HCT116 (cell line): ENCODE data around the gene METTL25.

Source experiments
- CBX3 ChIP-seq: IDR thresholded peaks from 2 replicates; pipeline ENCODE4 v1.6.1; 2012; ENCODE audit warnings: low read depth
- CTCF ChIP-seq, 3 experiments: fragments of 200-600 bp in 1 of 3; sonication (generic) in 1 of 3; IDR thresholded peaks in 2 of 3; conservative IDR thresholded peaks in 1 of 3; 2 replicates each; pipeline ENCODE4 v1.5.1; 2012 to 2017; ENCODE audit warnings: low read depth in 2 of 3, low read length in 2 of 3, antibody characterized with exemption in 1 of 3, borderline replicate concordance in 1 of 3, control low read depth in 1 of 3, mild to moderate bottlenecking in 1 of 3, mixed read lengths in 1 of 3, mixed run types in 1 of 3, moderate library complexity in 1 of 3; ENCODE audit not compliant: insufficient read depth in 1 of 3
- EGR1 ChIP-seq: IDR thresholded peaks from 2 replicates; pipeline ENCODE4 v1.6.1; 2012; ENCODE audit warnings: low read depth
- EZH2phosphoT487 ChIP-seq: fragments of 200-600 bp; IDR thresholded peaks from 2 replicates; pipeline ENCODE4 v1.6.1; 2018; ENCODE audit warnings: antibody characterized with exemption, borderline replicate concordance
- POLR2A ChIP-seq: IDR thresholded peaks from 2 replicates; pipeline ENCODE4 v1.7.0; 2011; ENCODE audit warnings: borderline replicate concordance; ENCODE audit not compliant: insufficient read depth, insufficient read length; ENCODE audit errors: extremely low read depth
- RAD21 ChIP-seq: IDR thresholded peaks from 2 replicates; pipeline ENCODE4 v1.6.1; 2012; ENCODE audit warnings: low read depth, mild to moderate bottlenecking
- SIN3A ChIP-seq: IDR thresholded peaks from 2 replicates; pipeline ENCODE4 v1.6.1; 2012; ENCODE audit warnings: low read depth
- SP1 ChIP-seq: IDR thresholded peaks from 2 replicates; pipeline ENCODE4 v1.6.1; 2012; ENCODE audit warnings: low read depth
- TCF7L2 ChIP-seq: IDR thresholded peaks from 2 replicates; pipeline ENCODE4 v1.7.0; 2011; ENCODE audit warnings: borderline replicate concordance, inconsistent platforms; ENCODE audit not compliant: insufficient read depth, insufficient read length; ENCODE audit errors: extremely low read depth
- YY1 ChIP-seq: IDR thresholded peaks from 2 replicates; pipeline ENCODE4 v1.6.1; 2011; ENCODE audit warnings: low read length, low read depth, moderate library complexity, mild to moderate bottlenecking; ENCODE audit not compliant: insufficient replicate concordance; ENCODE audit errors: extremely low read depth
- TF ChIP-seq, protein P1 (sequence below): IDR thresholded peaks from 2 replicates; pipeline ENCODE4 v1.6.1; 2012; ENCODE audit warnings: low read depth
- TF ChIP-seq, protein P2 (sequence below): IDR thresholded peaks from 2 replicates; pipeline ENCODE4 v1.6.1; 2011; ENCODE audit warnings: mild to moderate bottlenecking, low read length, moderate library complexity; ENCODE audit not compliant: insufficient replicate concordance; ENCODE audit errors: extremely low read depth
- TF ChIP-seq, protein P3 (sequence below): IDR thresholded peaks from 2 replicates; pipeline ENCODE4 v1.6.1; 2012

DNA sequence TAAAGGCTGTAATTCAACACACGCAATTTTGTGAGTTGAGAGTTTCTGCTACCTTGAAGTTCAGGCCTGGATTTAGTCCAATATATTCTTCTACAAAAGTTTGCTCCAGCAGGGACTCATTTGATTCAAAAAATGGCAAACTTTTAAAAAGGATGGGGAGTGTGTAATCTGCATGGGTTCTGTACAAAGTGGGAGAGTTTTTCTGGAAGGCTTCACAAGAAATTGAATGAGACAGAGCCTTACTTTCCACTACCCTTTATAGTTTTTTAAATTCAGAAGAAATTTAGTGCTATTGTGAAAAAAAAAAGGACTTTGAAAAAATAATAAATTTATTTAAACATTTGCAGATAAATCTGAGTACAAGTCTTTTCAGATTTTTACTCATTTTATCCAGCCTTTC, 116.9 kb downstream of the METTL25 start:
- TF ChIP-seq CTCF (IDR thresholded peaks at IDR 0.05 in 2 of 3, conservative IDR thresholded peaks at IDR 0.05 in 1 of 3; ENCODE audit: borderline replicate concordance in 1 of 3, insufficient read depth in 1 of 3, low read depth in 2 of 3, low read length in 2 of 3) (no peak), CBX3 (no peak), YY1 (no peak), SP1 (no peak), POLR2A (no peak), RAD21 (no peak), EGR1 (no peak), TCF7L2 (no peak), SIN3A (no peak), EZH2phosphoT487 (no peak)
- TF ChIP-seq, protein P1, sequence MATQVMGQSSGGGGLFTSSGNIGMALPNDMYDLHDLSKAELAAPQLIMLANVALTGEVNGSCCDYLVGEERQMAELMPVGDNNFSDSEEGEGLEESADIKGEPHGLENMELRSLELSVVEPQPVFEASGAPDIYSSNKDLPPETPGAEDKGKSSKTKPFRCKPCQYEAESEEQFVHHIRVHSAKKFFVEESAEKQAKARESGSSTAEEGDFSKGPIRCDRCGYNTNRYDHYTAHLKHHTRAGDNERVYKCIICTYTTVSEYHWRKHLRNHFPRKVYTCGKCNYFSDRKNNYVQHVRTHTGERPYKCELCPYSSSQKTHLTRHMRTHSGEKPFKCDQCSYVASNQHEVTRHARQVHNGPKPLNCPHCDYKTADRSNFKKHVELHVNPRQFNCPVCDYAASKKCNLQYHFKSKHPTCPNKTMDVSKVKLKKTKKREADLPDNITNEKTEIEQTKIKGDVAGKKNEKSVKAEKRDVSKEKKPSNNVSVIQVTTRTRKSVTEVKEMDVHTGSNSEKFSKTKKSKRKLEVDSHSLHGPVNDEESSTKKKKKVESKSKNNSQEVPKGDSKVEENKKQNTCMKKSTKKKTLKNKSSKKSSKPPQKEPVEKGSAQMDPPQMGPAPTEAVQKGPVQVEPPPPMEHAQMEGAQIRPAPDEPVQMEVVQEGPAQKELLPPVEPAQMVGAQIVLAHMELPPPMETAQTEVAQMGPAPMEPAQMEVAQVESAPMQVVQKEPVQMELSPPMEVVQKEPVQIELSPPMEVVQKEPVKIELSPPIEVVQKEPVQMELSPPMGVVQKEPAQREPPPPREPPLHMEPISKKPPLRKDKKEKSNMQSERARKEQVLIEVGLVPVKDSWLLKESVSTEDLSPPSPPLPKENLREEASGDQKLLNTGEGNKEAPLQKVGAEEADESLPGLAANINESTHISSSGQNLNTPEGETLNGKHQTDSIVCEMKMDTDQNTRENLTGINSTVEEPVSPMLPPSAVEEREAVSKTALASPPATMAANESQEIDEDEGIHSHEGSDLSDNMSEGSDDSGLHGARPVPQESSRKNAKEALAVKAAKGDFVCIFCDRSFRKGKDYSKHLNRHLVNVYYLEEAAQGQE: no peak
- TF ChIP-seq, protein P2, sequence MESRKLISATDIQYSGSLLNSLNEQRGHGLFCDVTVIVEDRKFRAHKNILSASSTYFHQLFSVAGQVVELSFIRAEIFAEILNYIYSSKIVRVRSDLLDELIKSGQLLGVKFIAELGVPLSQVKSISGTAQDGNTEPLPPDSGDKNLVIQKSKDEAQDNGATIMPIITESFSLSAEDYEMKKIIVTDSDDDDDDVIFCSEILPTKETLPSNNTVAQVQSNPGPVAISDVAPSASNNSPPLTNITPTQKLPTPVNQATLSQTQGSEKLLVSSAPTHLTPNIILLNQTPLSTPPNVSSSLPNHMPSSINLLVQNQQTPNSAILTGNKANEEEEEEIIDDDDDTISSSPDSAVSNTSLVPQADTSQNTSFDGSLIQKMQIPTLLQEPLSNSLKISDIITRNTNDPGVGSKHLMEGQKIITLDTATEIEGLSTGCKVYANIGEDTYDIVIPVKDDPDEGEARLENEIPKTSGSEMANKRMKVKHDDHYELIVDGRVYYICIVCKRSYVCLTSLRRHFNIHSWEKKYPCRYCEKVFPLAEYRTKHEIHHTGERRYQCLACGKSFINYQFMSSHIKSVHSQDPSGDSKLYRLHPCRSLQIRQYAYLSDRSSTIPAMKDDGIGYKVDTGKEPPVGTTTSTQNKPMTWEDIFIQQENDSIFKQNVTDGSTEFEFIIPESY: no peak
- TF ChIP-seq, protein P3, sequence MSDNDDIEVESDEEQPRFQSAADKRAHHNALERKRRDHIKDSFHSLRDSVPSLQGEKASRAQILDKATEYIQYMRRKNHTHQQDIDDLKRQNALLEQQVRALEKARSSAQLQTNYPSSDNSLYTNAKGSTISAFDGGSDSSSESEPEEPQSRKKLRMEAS: no peak
